Keratinocyte (primary cell): Measurements from ENCODE around the gene H1-8. TPM values are rescaled to one million over a fixed set of nuclear protein-coding genes. Genes with fewer than 3 reads are reported as not detected.

ENCODE experiments used
- DNase-seq: peaks from one replicate; pipeline ENCODE4 v3.0.0-alpha.2; 2011; ENCODE audit warnings: low read depth, missing footprints, low spot score
- FAIRE-seq: peaks from 2 replicates; lab custom pipeline; 2011; peaks lifted over from hg19 to GRCh38; lab: Jason Lieb, UNC
- H2AFZ ChIP-seq: 2 replicates; pipeline ENCODE4 v1.6.0; 2012; ENCODE audit warnings: low read length, control low read depth, inconsistent platforms; ENCODE audit not compliant: control insufficient read depth
- H3K27ac ChIP-seq: 2 replicates; pipeline ENCODE4 v1.5.1; 2011; ENCODE audit warnings: low read length; ENCODE audit not compliant: control insufficient read depth, insufficient read depth
- H3K27me3 ChIP-seq: 3 replicates; pipeline ENCODE4 v1.6.0; 2011; ENCODE audit warnings: low read length; ENCODE audit not compliant: control insufficient read depth, insufficient read depth; ENCODE audit errors: extremely low read depth
- H3K36me3 ChIP-seq, 2 experiments: 2 replicates in 1 of 2; 3 replicates in 1 of 2; pipeline ENCODE4 v1.5.1; 2011; ENCODE audit warnings: low read length in 2 of 2, mild to moderate bottlenecking in 1 of 2; ENCODE audit not compliant: control insufficient read depth in 2 of 2, insufficient read depth in 2 of 2; ENCODE audit errors: extremely low read depth in 1 of 2
- H3K4me1 ChIP-seq: 3 replicates; pipeline ENCODE4 v1.5.1; 2011; ENCODE audit warnings: low read length; ENCODE audit not compliant: control insufficient read depth, insufficient read depth; ENCODE audit errors: extremely low read depth
- H3K4me2 ChIP-seq: 3 replicates; pipeline ENCODE4 v1.6.0; 2011; ENCODE audit warnings: low read depth, low read length; ENCODE audit not compliant: control insufficient read depth, insufficient read depth; ENCODE audit errors: extremely low read depth
- H3K4me3 ChIP-seq, 3 experiments: fragments of 200-600 bp in 1 of 3; sonication (generic) in 1 of 3; 2 replicates in 2 of 3; 3 replicates in 1 of 3; pipeline ENCODE4 v1.5.1; 2011 to 2016; ENCODE audit warnings: low read length in 3 of 3, mild to moderate bottlenecking in 3 of 3, control low read depth in 2 of 3, inconsistent platforms in 1 of 3, low read depth in 1 of 3, mixed read lengths in 1 of 3, mixed run types in 1 of 3, moderate library complexity in 1 of 3; ENCODE audit not compliant: control insufficient read depth in 2 of 3, insufficient read depth in 2 of 3; ENCODE audit errors: extremely low read depth in 1 of 3
- H3K79me2 ChIP-seq: 2 replicates; pipeline ENCODE4 v1.6.0; 2012; ENCODE audit warnings: low read length; ENCODE audit not compliant: control insufficient read depth, insufficient read depth
- H3K9ac ChIP-seq: 3 replicates; pipeline ENCODE4 v1.6.0; 2011; ENCODE audit warnings: low read length; ENCODE audit not compliant: control insufficient read depth, insufficient read depth; ENCODE audit errors: extremely low read depth
- H3K9me1 ChIP-seq: 3 replicates; pipeline ENCODE4 v1.6.0; 2011; ENCODE audit warnings: low read length; ENCODE audit not compliant: control insufficient read depth, insufficient read depth; ENCODE audit errors: extremely low read depth
- H3K9me3 ChIP-seq: 2 replicates; pipeline ENCODE4 v1.5.1; 2012; ENCODE audit warnings: low read depth, low read length; ENCODE audit not compliant: control insufficient read depth
- H4K20me1 ChIP-seq: 3 replicates; pipeline ENCODE4 v1.6.0; 2011; ENCODE audit warnings: low read length; ENCODE audit not compliant: control insufficient read depth, insufficient read depth; ENCODE audit errors: extremely low read depth
- EZH2 ChIP-seq: IDR thresholded peaks from one replicate; pipeline ENCODE4 v1.6.1; 2012; ENCODE audit warnings: inconsistent platforms, mild to moderate bottlenecking, low read length, moderate library complexity
- dilution Hi-C: fragments of 300-500 bp; cut with MboI; formaldehyde crosslinking; loops from one replicate; pipeline ENCODE4 v1.7.0; 2020; ENCODE audit warnings: low sequenced_read_pairs; ENCODE audit not compliant: extremely low pct_ligation_motif_present
- polyA plus RNA-seq, 5 experiments: library from polyadenylated mRNA; depleted of rRNA in 3 of 5; stranded (reverse) in 3 of 5; stranded (forward) in 1 of 5; unstranded in 1 of 5; fragments of >200 nt; gene quantifications; 1 replicate in 1 of 5; 2 replicates in 3 of 5; 3 replicates in 1 of 5; pipeline versions ENCODE4 v1.2.1 to v1.2.3, GENCODE V29; 2011 to 2012; ENCODE audit warnings: missing spikeins in 2 of 5, low read depth in 1 of 5, low replicate concordance in 1 of 5
- TF ChIP-seq, protein P1 (sequence below), 3 experiments: IDR thresholded peaks in 1 of 3; conservative IDR thresholded peaks in 1 of 3; optimal IDR thresholded peaks in 1 of 3; 2 replicates in 2 of 3; 3 replicates in 1 of 3; pipeline versions ENCODE3 to v1.5.1; 2011; ENCODE audit warnings: low read length in 3 of 3, mild to moderate bottlenecking in 3 of 3, moderate library complexity in 2 of 3, control low read depth in 1 of 3, inconsistent platforms in 1 of 3; ENCODE audit not compliant: insufficient read depth in 2 of 3; ENCODE audit errors: extremely low read depth in 1 of 3

H1-8 gene
- polyA plus RNA-seq, 1 donor (not counting 4 experiments of a cell fraction or from before 2014, with no cell fraction given): not detected

DNA sequence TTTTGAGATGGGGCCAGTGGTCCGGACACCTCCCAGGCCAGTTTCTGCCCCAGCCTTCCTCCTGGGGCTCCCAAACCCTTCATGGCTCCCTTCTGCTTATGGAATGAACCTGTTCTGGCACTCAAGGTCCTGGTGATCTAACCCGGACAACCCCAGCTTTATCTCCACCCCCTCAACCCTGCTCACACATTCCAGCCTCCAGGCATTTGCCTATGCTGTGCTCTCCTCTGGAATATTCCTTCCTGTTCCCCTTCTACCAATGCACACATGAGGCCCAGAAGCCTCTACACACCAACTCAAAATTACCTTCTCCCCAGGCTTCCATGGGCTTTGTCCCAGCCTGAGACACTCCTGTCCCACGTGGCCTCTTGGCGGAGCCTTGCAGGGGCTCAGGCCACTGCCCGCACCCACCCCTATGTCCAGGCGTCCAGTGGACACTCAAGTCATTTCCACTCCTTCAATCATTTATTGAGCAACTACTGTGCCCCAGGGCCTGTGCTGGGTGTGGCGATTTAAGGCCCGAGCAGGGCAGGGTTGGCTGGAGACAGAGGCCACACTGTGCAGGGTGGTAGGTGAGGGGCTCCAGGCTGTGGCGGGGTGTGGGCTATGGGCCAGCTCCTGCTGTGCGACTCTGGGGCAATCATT, 44.7 kb downstream of the H1-8 start:
- no peak overlapping the region for H3K4me2 ChIP-seq
- FAIRE-seq (no peak), DNase-seq (no peak)
- no peaks in the 10 kb centered on the region for H3K9me3 ChIP-seq
- no peak overlapping the region for H3K4me3 ChIP-seq
- no peak overlapping the region for H2AFZ ChIP-seq
- H3K27me3 ChIP-seq: no peaks in the 10 kb centered on the region
- H3K36me3 ChIP-seq: no peaks in the 10 kb centered on the region
- H3K9me1 ChIP-seq: no peaks in the 10 kb centered on the region
- TF ChIP-seq, protein P1, sequence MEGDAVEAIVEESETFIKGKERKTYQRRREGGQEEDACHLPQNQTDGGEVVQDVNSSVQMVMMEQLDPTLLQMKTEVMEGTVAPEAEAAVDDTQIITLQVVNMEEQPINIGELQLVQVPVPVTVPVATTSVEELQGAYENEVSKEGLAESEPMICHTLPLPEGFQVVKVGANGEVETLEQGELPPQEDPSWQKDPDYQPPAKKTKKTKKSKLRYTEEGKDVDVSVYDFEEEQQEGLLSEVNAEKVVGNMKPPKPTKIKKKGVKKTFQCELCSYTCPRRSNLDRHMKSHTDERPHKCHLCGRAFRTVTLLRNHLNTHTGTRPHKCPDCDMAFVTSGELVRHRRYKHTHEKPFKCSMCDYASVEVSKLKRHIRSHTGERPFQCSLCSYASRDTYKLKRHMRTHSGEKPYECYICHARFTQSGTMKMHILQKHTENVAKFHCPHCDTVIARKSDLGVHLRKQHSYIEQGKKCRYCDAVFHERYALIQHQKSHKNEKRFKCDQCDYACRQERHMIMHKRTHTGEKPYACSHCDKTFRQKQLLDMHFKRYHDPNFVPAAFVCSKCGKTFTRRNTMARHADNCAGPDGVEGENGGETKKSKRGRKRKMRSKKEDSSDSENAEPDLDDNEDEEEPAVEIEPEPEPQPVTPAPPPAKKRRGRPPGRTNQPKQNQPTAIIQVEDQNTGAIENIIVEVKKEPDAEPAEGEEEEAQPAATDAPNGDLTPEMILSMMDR (optimal IDR thresholded peaks at IDR 0.05 in 1 of 3, IDR thresholded peaks at IDR 0.05 in 1 of 3, conservative IDR thresholded peaks at IDR 0.05 in 1 of 3; ENCODE audit: extremely low read depth in 1 of 3, insufficient read depth in 2 of 3, low read length in 3 of 3): no peak
- TF ChIP-seq EZH2: no peak
- H3K4me1 ChIP-seq: peaks cover 8% of the 10 kb centered on the region
- dilution Hi-C loops: no loop called here
- no peaks in the 10 kb centered on the region for H3K79me2 ChIP-seq
- H4K20me1 ChIP-seq: no peaks in the 10 kb centered on the region
- H3K9ac ChIP-seq: no peak overlapping the region
- no peak overlapping the region for H3K27ac ChIP-seq

GRCh38 chr3:129590215-129590614, 47.2 kb downstream of the H1-8 start:
- Histone ChIP-seq H3K4me1 (peaks cover 8% of the 10 kb centered on the region), H3K27me3 (no peaks in the 10 kb centered on the region), H4K20me1 (no peaks in the 10 kb centered on the region), H3K9ac (no peak overlapping the region), H3K9me3 (no peaks in the 10 kb centered on the region), H3K27ac (no peak overlapping the region), H3K36me3 (no peaks in the 10 kb centered on the region), H3K79me2 (no peaks in the 10 kb centered on the region), H3K4me3 (no peak overlapping the region), H2AFZ (no peak overlapping the region), H3K4me2 (no peak overlapping the region), H3K9me1 (no peaks in the 10 kb centered on the region)
- DNase-seq (no peak), FAIRE-seq (no peak)
- no peak for TF ChIP-seq EZH2
- TF ChIP-seq, protein P1 (optimal IDR thresholded peaks at IDR 0.05 in 1 of 3, IDR thresholded peaks at IDR 0.05 in 1 of 3, conservative IDR thresholded peaks at IDR 0.05 in 1 of 3; ENCODE audit: extremely low read depth in 1 of 3, insufficient read depth in 2 of 3, low read length in 3 of 3): no peak
- dilution Hi-C loops: no loop called here
